Nephron (organoid): ENCODE measurements around the gene EOGT.
A peak's percentile ranks its signal among the peaks of the same experiment; 100 is the strongest.

Experiments
- H3K27ac Mint-ChIP-seq, 3 experiments: 2 replicates each; pipeline ENCODE4 v1.8.0; 2020; ENCODE audit warnings: mixed read lengths in 3 of 3, mild to moderate bottlenecking in 2 of 3, moderate library complexity in 1 of 3
- H3K27me3 Mint-ChIP-seq: 2 replicates; pipeline ENCODE4 v1.8.0; 2021; ENCODE audit warnings: low read depth, mild to moderate bottlenecking, moderate library complexity, mixed read lengths
- H3K36me3 Mint-ChIP-seq: 2 replicates; pipeline ENCODE4 v1.8.0; 2020; ENCODE audit warnings: low read depth, mixed read lengths
- H3K4me1 Mint-ChIP-seq: 2 replicates; pipeline ENCODE4 v1.8.0; 2020; ENCODE audit warnings: mixed read lengths
- H3K4me3 Mint-ChIP-seq, 3 experiments: 2 replicates each; pipeline ENCODE4 v1.8.0; 2020; ENCODE audit warnings: mild to moderate bottlenecking in 3 of 3, mixed read lengths in 3 of 3, moderate library complexity in 2 of 3
- H3K9me3 Mint-ChIP-seq: 2 replicates; pipeline ENCODE4 v1.8.0; 2020; ENCODE audit warnings: mixed read lengths
- TF ChIP-seq, protein P1 (sequence below), 3 experiments: fragments of 200-600 bp; sonication (generic); IDR thresholded peaks; one replicate each; pipeline ENCODE4 v1.5.0; 2021; ENCODE audit warnings: antibody characterized with exemption in 3 of 3; ENCODE audit not compliant: unreplicated experiment in 3 of 3

EOGT gene

DNA sequence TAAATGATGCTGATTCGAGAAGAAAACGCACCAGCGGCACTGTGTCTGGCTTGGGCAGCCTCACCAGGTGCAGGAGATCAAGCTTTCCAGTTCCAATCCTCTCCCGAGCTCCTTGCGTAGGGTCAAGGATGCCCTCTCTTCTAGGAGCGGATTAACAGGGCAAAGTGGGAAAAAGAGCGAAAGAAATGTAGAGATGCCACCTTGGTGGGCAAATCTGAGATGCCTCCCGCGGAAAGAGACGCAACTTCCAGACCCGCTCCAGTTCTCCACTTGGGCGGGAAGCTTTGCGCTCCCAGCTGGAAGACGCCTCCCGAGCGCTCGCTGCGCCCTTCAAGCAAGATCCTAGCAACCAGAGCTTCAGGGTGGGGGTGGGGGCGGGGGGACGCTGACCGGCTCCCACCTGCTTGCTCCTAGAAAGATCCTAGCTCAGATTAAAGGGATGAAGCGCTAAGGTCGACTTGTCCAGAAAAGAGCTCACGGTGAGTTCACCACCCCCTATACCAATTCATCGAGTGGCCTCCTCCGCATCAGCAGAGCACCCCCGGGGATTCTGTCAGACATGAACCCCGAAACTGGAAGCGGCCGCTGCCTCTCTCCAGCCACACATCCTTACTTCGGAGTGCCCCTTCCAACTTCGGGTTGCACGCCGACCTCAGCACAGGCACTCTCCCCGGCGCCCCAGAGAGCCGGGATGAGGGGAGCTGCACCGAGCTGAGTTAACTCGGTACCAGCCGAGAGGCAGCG lies 81.9 kb downstream of the EOGT start:
- Mint-ChIP-seq H3K4me1 (no peaks in the 10 kb centered on the region), H3K27me3 (peaks cover 93% of the 10 kb centered on the region), H3K36me3 (no peaks in the 10 kb centered on the region), H3K4me3 (peak overlapping the region; percentile 34 to 72 (median 35)), H3K27ac (no peak overlapping the region), H3K9me3 (no peaks in the 10 kb centered on the region)
- TF ChIP-seq, protein P1, sequence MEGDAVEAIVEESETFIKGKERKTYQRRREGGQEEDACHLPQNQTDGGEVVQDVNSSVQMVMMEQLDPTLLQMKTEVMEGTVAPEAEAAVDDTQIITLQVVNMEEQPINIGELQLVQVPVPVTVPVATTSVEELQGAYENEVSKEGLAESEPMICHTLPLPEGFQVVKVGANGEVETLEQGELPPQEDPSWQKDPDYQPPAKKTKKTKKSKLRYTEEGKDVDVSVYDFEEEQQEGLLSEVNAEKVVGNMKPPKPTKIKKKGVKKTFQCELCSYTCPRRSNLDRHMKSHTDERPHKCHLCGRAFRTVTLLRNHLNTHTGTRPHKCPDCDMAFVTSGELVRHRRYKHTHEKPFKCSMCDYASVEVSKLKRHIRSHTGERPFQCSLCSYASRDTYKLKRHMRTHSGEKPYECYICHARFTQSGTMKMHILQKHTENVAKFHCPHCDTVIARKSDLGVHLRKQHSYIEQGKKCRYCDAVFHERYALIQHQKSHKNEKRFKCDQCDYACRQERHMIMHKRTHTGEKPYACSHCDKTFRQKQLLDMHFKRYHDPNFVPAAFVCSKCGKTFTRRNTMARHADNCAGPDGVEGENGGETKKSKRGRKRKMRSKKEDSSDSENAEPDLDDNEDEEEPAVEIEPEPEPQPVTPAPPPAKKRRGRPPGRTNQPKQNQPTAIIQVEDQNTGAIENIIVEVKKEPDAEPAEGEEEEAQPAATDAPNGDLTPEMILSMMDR (IDR thresholded peaks at IDR 0.05; ENCODE audit: unreplicated experiment in 3 of 3) = no peak
